Measurements from ENCODE around the gene LYPD6.
"Not testable (repeated sequence)": the region's sequence is repeated elsewhere in the genome, so short reads cannot be mapped to it uniquely, and the experiment has no call there.

GRCh38 chr2:149499204-149499603 lies 168.8 kb downstream of the LYPD6 start:
- TF ChIP-seq ARNT (IDR thresholded peaks at IDR 0.05); TARDBP (IDR thresholded peaks at IDR 0.05); ZNF384 (IDR thresholded peaks at IDR 0.05); FOXA1 (IDR thresholded peaks at IDR 0.05); FOXM1 (IDR thresholded peaks at IDR 0.05; ENCODE audit: borderline replicate concordance); NFRKB (IDR thresholded peaks at IDR 0.05); L3MBTL2 (conservative IDR thresholded peaks at IDR 0.05); HDGF (IDR thresholded peaks at IDR 0.05; ENCODE audit: borderline replicate concordance); SP1 (IDR thresholded peaks at IDR 0.05); BHLHE40 (IDR thresholded peaks at IDR 0.05; ENCODE audit: borderline replicate concordance); SUZ12 (IDR thresholded peaks at IDR 0.05); FOXK2 (IDR thresholded peaks at IDR 0.05); PKNOX1 (IDR thresholded peaks at IDR 0.05): not testable (repeated sequence)

Measured in HEK293T (cell line).